ENCODE measurements around the gene SAE1.

- TF ChIP-seq REST (IDR thresholded peaks at IDR 0.05; ENCODE audit: unreplicated experiment), result no peak
- TF ChIP-seq CTCF (conservative IDR thresholded peaks at IDR 0.05; ENCODE audit: low read depth in 2 of 2), result no peak
- no peak for TF ChIP-seq EZH2 (IDR thresholded peaks at IDR 0.05; ENCODE audit: low read depth, unreplicated experiment)
- TF ChIP-seq ZNF462 (CRISPR knock-in tag; IDR thresholded peaks at IDR 0.05), result no peak
- TF ChIP-seq POLR2AphosphoS5 (IDR thresholded peaks at IDR 0.05; ENCODE audit: low read depth), result no peak
- TF ChIP-seq ZNF331 (CRISPR knock-in tag; IDR thresholded peaks at IDR 0.05; ENCODE audit: low read depth), result no peak
- TF ChIP-seq EZH2phosphoT487 (IDR thresholded peaks at IDR 0.05; ENCODE audit: unreplicated experiment), result no peak
- TF ChIP-seq JUNB (IDR thresholded peaks at IDR 0.05; ENCODE audit: unreplicated experiment), result no peak
- TF ChIP-seq CREB1 (CRISPR knock-in tag; IDR thresholded peaks at IDR 0.05; ENCODE audit: low read depth), result no peak
Observed at GRCh38 chr19:47096721-47097120, 33.9 kb upstream of the SAE1 start.

Data from GM23338 (cell line).